ENCODE data around the gene ZC3H4.

Gene ZC3H4

GRCh38 chr19:47132194-47132852 lies 18.7 kb upstream of the ZC3H4 start:
- DNase-seq (ENCODE audit: insufficient read length) (no peak), FAIRE-seq (no peak)
- no peak for TF ChIP-seq TAF1 (IDR thresholded peaks at IDR 0.05; ENCODE audit: borderline replicate concordance, low read depth, low read length)
- no peak for TF ChIP-seq POLR2A (IDR thresholded peaks at IDR 0.05; ENCODE audit: low read depth, low read length)
- TF ChIP-seq POLR2AphosphoS5 (IDR thresholded peaks at IDR 0.05; ENCODE audit: low read depth, low read length) = no peak

- peak; percentile 98 for FAIRE-seq
Observed at GRCh38 chr19:47130589-47131227, 17.1 kb upstream of the ZC3H4 start, which contains the start of gene SAE1. SAE1 (plus strand) TSS chr19:47130835; CDS start chr19:47130931, 96 bp downstream.

GRCh38 chr19:47130120-47130588 lies 16.6 kb upstream of the ZC3H4 start:
- FAIRE-seq = no peak
- no peak for DNase-seq (ENCODE audit: insufficient read length)
- TF ChIP-seq POLR2AphosphoS5 (IDR thresholded peaks at IDR 0.05; ENCODE audit: low read depth, low read length) = no peak
- no peak for TF ChIP-seq TAF1 (IDR thresholded peaks at IDR 0.05; ENCODE audit: borderline replicate concordance, low read depth, low read length)

More at GRCh38 chr19:47130589-47131227, 17.1 kb upstream of the ZC3H4 start, which contains the start of gene SAE1:
- peak; percentile 81 for TF ChIP-seq POLR2AphosphoS5 (IDR thresholded peaks at IDR 0.05; ENCODE audit: low read depth, low read length)
- peak; percentile 86; the same call in 1 of the 2 replicates for TF ChIP-seq POLR2A (IDR thresholded peaks at IDR 0.05; ENCODE audit: low read depth, low read length)
- TF ChIP-seq TAF1 (IDR thresholded peaks at IDR 0.05; ENCODE audit: borderline replicate concordance, low read depth, low read length) = peak; percentile 74
- peak; percentile 97 for DNase-seq (ENCODE audit: insufficient read length)

- TF ChIP-seq TAF1 (IDR thresholded peaks at IDR 0.05; ENCODE audit: borderline replicate concordance, low read depth, low read length) = no peak
- TF ChIP-seq POLR2A (IDR thresholded peaks at IDR 0.05; ENCODE audit: low read depth, low read length) = no peak
- no peak for TF ChIP-seq POLR2AphosphoS5 (IDR thresholded peaks at IDR 0.05; ENCODE audit: low read depth, low read length)
- no peak for FAIRE-seq
- no peak for DNase-seq (ENCODE audit: insufficient read length)
Observed at GRCh38 chr19:47129579-47129978, 16.0 kb upstream of the ZC3H4 start.

GRCh38 chr19:47125669-47125938 lies 12.0 kb upstream of the ZC3H4 start:
- FAIRE-seq (no peak), DNase-seq (ENCODE audit: insufficient read length) (no peak)
- TF ChIP-seq POLR2A (IDR thresholded peaks at IDR 0.05; ENCODE audit: low read depth, low read length) (no peak), POLR2AphosphoS5 (IDR thresholded peaks at IDR 0.05; ENCODE audit: low read depth, low read length) (no peak), TAF1 (IDR thresholded peaks at IDR 0.05; ENCODE audit: borderline replicate concordance, low read depth, low read length) (no peak)

GRCh38 chr19:47124937-47125668 lies 11.5 kb upstream of the ZC3H4 start:
- FAIRE-seq = peak; percentile 61
- TF ChIP-seq POLR2AphosphoS5 (IDR thresholded peaks at IDR 0.05; ENCODE audit: low read depth, low read length) = no peak
- TF ChIP-seq TAF1 (IDR thresholded peaks at IDR 0.05; ENCODE audit: borderline replicate concordance, low read depth, low read length) = no peak
- TF ChIP-seq POLR2A (IDR thresholded peaks at IDR 0.05; ENCODE audit: low read depth, low read length) = no peak
- peak; percentile 32 for DNase-seq (ENCODE audit: insufficient read length)

- FAIRE-seq = no peak
- DNase-seq (ENCODE audit: insufficient read length) = no peak
- TF ChIP-seq POLR2AphosphoS5 (IDR thresholded peaks at IDR 0.05; ENCODE audit: low read depth, low read length) (no peak), POLR2A (IDR thresholded peaks at IDR 0.05; ENCODE audit: low read depth, low read length) (no peak), TAF1 (IDR thresholded peaks at IDR 0.05; ENCODE audit: borderline replicate concordance, low read depth, low read length) (no peak)
Observed at GRCh38 chr19:47123406-47123805, 9.8 kb upstream of the ZC3H4 start.

GRCh38 chr19:47122359-47123335 lies 9.1 kb upstream of the ZC3H4 start:
- FAIRE-seq (no peak), DNase-seq (ENCODE audit: insufficient read length) (no peak)
- TF ChIP-seq POLR2A (IDR thresholded peaks at IDR 0.05; ENCODE audit: low read depth, low read length) (no peak), TAF1 (IDR thresholded peaks at IDR 0.05; ENCODE audit: borderline replicate concordance, low read depth, low read length) (no peak), POLR2AphosphoS5 (IDR thresholded peaks at IDR 0.05; ENCODE audit: low read depth, low read length) (no peak)

- TF ChIP-seq POLR2AphosphoS5 (IDR thresholded peaks at IDR 0.05; ENCODE audit: low read depth, low read length) (no peak), TAF1 (IDR thresholded peaks at IDR 0.05; ENCODE audit: borderline replicate concordance, low read depth, low read length) (no peak), POLR2A (IDR thresholded peaks at IDR 0.05; ENCODE audit: low read depth, low read length) (no peak)
- no peak for DNase-seq (ENCODE audit: insufficient read length)
Observed at GRCh38 chr19:47120470-47121067, 7.0 kb upstream of the ZC3H4 start.

GRCh38 chr19:47113850-47114651 lies 475 bp upstream of the ZC3H4 start:
- no peak for FAIRE-seq
- no peak for DNase-seq (ENCODE audit: insufficient read length)
- TF ChIP-seq TAF1 (IDR thresholded peaks at IDR 0.05; ENCODE audit: borderline replicate concordance, low read depth, low read length) = no peak
- TF ChIP-seq POLR2A (IDR thresholded peaks at IDR 0.05; ENCODE audit: low read depth, low read length) = no peak
- no peak for TF ChIP-seq POLR2AphosphoS5 (IDR thresholded peaks at IDR 0.05; ENCODE audit: low read depth, low read length)

More at GRCh38 chr19:47120470-47121067, 7.0 kb upstream of the ZC3H4 start:
- FAIRE-seq = no peak
